SK-N-MC (cell line): ENCODE data around the gene GBP4.

Source experiments
- EZH2 ChIP-seq: fragments of 200-600 bp; sonication (generic); IDR thresholded peaks from one replicate; pipeline ENCODE4 v1.6.1; 2017; ENCODE audit warnings: antibody characterized with exemption
- FOXP2 ChIP-seq: optimal IDR thresholded peaks from 2 replicates; pipeline ENCODE3; 2011; ENCODE audit warnings: mild to moderate bottlenecking, moderate library complexity; ENCODE audit not compliant: insufficient read depth; ENCODE audit errors: extremely low read length, control extremely low read depth
- POLR2AphosphoS5 ChIP-seq: IDR thresholded peaks from 2 replicates; pipeline ENCODE4 v1.6.1; 2012; ENCODE audit warnings: mild to moderate bottlenecking, low read depth, low read length, borderline replicate concordance

DNA sequence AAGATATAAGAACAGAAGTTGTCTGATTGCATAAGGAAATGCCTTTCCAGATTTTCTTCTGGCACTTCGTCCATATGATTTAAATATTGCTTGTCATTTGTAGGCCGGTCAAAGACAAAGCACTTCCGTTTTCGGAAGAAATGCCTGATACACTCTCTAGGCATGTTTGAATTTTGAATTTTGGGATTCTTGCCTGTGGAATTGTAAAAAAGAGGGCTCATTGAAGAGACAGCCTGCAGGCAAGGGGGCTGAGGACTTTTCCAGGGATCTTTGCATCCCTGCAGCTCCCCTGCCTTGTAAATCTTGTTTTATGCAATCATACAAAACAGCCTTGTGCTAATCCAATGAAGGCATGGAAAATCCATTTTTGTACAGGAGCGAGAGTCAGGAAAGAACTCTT is 7.4 kb downstream of the GBP4 start:
- TF ChIP-seq EZH2 (no peak), POLR2AphosphoS5 (no peak; the same call in 1 of the 2 replicates), FOXP2 (no peak)
